ENCODE measurements around the gene C1QTNF12.

DNA sequence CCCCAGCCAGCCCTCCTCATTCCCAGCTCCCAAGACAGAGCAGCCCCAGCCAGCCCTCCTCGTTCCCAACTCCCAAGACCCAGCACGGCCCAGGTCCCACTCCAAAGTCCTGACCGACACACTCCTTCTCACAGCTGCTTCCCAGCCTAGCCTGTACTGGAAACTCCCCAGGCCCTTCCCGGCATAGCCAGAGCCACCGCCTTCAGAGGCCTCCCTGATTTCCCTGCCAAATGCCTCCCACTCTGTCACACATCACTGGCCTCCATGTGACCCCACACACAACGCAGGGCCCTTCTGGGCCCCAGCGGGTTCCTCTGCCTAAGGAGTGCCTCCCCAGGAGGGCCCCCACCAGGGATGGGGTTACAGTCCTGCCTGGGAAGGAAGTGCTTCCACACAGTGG is 24.3 kb upstream of the C1QTNF12 start:
- TF ChIP-seq, protein P1, sequence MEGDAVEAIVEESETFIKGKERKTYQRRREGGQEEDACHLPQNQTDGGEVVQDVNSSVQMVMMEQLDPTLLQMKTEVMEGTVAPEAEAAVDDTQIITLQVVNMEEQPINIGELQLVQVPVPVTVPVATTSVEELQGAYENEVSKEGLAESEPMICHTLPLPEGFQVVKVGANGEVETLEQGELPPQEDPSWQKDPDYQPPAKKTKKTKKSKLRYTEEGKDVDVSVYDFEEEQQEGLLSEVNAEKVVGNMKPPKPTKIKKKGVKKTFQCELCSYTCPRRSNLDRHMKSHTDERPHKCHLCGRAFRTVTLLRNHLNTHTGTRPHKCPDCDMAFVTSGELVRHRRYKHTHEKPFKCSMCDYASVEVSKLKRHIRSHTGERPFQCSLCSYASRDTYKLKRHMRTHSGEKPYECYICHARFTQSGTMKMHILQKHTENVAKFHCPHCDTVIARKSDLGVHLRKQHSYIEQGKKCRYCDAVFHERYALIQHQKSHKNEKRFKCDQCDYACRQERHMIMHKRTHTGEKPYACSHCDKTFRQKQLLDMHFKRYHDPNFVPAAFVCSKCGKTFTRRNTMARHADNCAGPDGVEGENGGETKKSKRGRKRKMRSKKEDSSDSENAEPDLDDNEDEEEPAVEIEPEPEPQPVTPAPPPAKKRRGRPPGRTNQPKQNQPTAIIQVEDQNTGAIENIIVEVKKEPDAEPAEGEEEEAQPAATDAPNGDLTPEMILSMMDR (conservative IDR thresholded peaks at IDR 0.05; ENCODE audit: low read length): no peak
- TF ChIP-seq EZH2phosphoT487 (IDR thresholded peaks at IDR 0.05; ENCODE audit: borderline replicate concordance, low read depth, low read length): no peak

All from OCI-LY7 (cell line).